Kidney epithelial cell (primary cell): ENCODE data around the gene IER2. TPM values are rescaled to one million over a fixed set of nuclear protein-coding genes. Genes with fewer than 3 reads are reported as not detected.
A peak's percentile ranks its signal among the peaks of the same experiment; 100 is the strongest.

Experiments used
- DNase-seq: peaks from one replicate; pipeline ENCODE4 v3.0.0-alpha.2; 2010; ENCODE audit warnings: low read depth
- H3K27me3 ChIP-seq: 2 replicates; pipeline ENCODE4 v1.6.0; 2011; ENCODE audit warnings: low read length; ENCODE audit not compliant: control insufficient read depth, insufficient read depth
- H3K36me3 ChIP-seq: 2 replicates; pipeline ENCODE4 v1.5.1; 2011; ENCODE audit warnings: low read length; ENCODE audit not compliant: control insufficient read depth, insufficient read depth
- H3K4me3 ChIP-seq: 2 replicates; pipeline ENCODE4 v1.5.1; 2011; ENCODE audit warnings: low read depth, mild to moderate bottlenecking, control low read depth, low read length
- CTCF ChIP-seq: IDR thresholded peaks from 2 replicates; pipeline ENCODE4 v1.5.1; 2011; ENCODE audit warnings: mild to moderate bottlenecking, moderate library complexity, low read length, control low read depth, inconsistent platforms; ENCODE audit not compliant: insufficient read depth, poor library complexity, severe bottlenecking
- total RNA-seq: library from RNA; depleted of rRNA; stranded (reverse); fragments of >200 nt; gene quantifications from 2 replicates; pipeline ENCODE4 v1.2.3, GENCODE V29; 2015

The IER2 gene
- total RNA-seq, 1 donor from 2014 or later = 130 TPM

GRCh38 chr19:13118424-13119193, 31.6 kb upstream of the IER2 start:
- no peaks in the 10 kb centered on the region for H3K36me3 ChIP-seq
- no peak for DNase-seq
- peak overlapping the region; percentile 97 for H3K4me3 ChIP-seq
- H3K27me3 ChIP-seq = no peaks in the 10 kb centered on the region
- TF ChIP-seq CTCF = no peak

GRCh38 chr19:13119627-13120026, 30.6 kb upstream of the IER2 start:
- DNase-seq = no peak
- H3K4me3 ChIP-seq = peak overlapping the region; percentile 97
- no peaks in the 10 kb centered on the region for H3K27me3 ChIP-seq
- H3K36me3 ChIP-seq = no peaks in the 10 kb centered on the region
- no peak for TF ChIP-seq CTCF

GRCh38 chr19:13120031-13120430, 30.2 kb upstream of the IER2 start:
- H3K4me3 ChIP-seq = no peak overlapping the region
- TF ChIP-seq CTCF = no peak
- H3K27me3 ChIP-seq = no peaks in the 10 kb centered on the region
- no peak for DNase-seq
- no peaks in the 10 kb centered on the region for H3K36me3 ChIP-seq

- Histone ChIP-seq H3K36me3 (no peaks in the 10 kb centered on the region), H3K4me3 (no peak overlapping the region), H3K27me3 (no peaks in the 10 kb centered on the region)
- TF ChIP-seq CTCF = no peak
- DNase-seq = no peak
These were observed 29.4 kb upstream of the IER2 start for GRCh38 chr19:13120817-13121216.

- Histone ChIP-seq H3K36me3 (no peaks in the 10 kb centered on the region), H3K4me3 (no peak overlapping the region), H3K27me3 (no peaks in the 10 kb centered on the region)
- no peak for TF ChIP-seq CTCF
- DNase-seq = no peak
These were observed 28.5 kb upstream of the IER2 start for GRCh38 chr19:13121551-13122274.
